GM12801 (cell line): Measurements from ENCODE around the gene USP10.

Experiments used
- CTCF ChIP-seq: IDR thresholded peaks from one replicate; pipeline ENCODE4 v1.5.1; 2011; ENCODE audit warnings: control low read depth; ENCODE audit not compliant: insufficient read length; ENCODE audit errors: extremely low read depth

USP10 gene

GRCh38 chr16:84827131-84827574 is 127.4 kb downstream of the USP10 start:
- no peak for TF ChIP-seq CTCF

- TF ChIP-seq CTCF, result no peak
Measured at GRCh38 chr16:84827897-84828296, 128.1 kb downstream of the USP10 start.

GRCh38 chr16:84828322-84828721 is 128.5 kb downstream of the USP10 start:
- TF ChIP-seq CTCF, result no peak
